ENCODE data around the gene LGI4. TPM values are rescaled to one million over a fixed set of nuclear protein-coding genes. Genes with fewer than 3 reads are reported as not detected.

LGI4 gene
- total and polyA plus RNA-seq, 2 donors (not counting 1 experiment from before 2014, with no cell fraction given): 0.17 to 0.19 TPM

GRCh38 chr19:35083691-35084508 lies 51.0 kb downstream of the LGI4 start:
- TF ChIP-seq CTCF (conservative IDR thresholded peaks at IDR 0.05 in 1 of 2, IDR thresholded peaks at IDR 0.05 in 1 of 2; ENCODE audit: low read depth in 1 of 2, low read length in 2 of 2): no peak
- TF ChIP-seq EZH2 (IDR thresholded peaks at IDR 0.05; ENCODE audit: low read length, missing control alignments): no peak
- no peaks in the 10 kb centered on the region for H3K79me2 ChIP-seq (ENCODE audit: control insufficient read depth, insufficient read depth, low read length)
- H3K9ac ChIP-seq (ENCODE audit: insufficient read depth, low read length): no peak overlapping the region
- no peak overlapping the region for H3K4me2 ChIP-seq (ENCODE audit: extremely low read depth, insufficient read depth, low read length)
- H3K9me3 ChIP-seq (ENCODE audit: control insufficient read depth, insufficient read depth, low read depth, low read length): no peaks in the 10 kb centered on the region
- no peak overlapping the region for H3K27ac ChIP-seq (ENCODE audit: insufficient read depth, low read length)
- no peaks in the 10 kb centered on the region for H3K27me3 ChIP-seq (ENCODE audit: control insufficient read depth, insufficient read depth, low read length)
- DNase-seq (ENCODE audit: low read depth in 2 of 2): no peak
- H3K4me1 ChIP-seq (ENCODE audit: control insufficient read depth, extremely low read depth, insufficient read depth, low read length): peaks cover 3% of the 10 kb centered on the region
- H2AFZ ChIP-seq (ENCODE audit: low read length): no peak overlapping the region
- H3K36me3 ChIP-seq (ENCODE audit: control insufficient read depth, insufficient read depth, low read length): no peaks in the 10 kb centered on the region
- no peak overlapping the region for H3K4me3 ChIP-seq (replicated peaks in 1 of 4; ENCODE audit: control extremely low read depth in 1 of 4, insufficient read depth in 1 of 4, low read depth in 3 of 4, low read length in 4 of 4)
- no peaks in the 10 kb centered on the region for H4K20me1 ChIP-seq (ENCODE audit: control insufficient read depth, extremely low read depth, insufficient read depth, low read length)

- Histone ChIP-seq H3K9ac (ENCODE audit: insufficient read depth, low read length) (no peak overlapping the region), H3K4me1 (ENCODE audit: control insufficient read depth, extremely low read depth, insufficient read depth, low read length) (no peaks in the 10 kb centered on the region), H3K4me2 (ENCODE audit: extremely low read depth, insufficient read depth, low read length) (no peak overlapping the region), H3K9me3 (ENCODE audit: control insufficient read depth, insufficient read depth, low read depth, low read length) (no peaks in the 10 kb centered on the region), H4K20me1 (ENCODE audit: control insufficient read depth, extremely low read depth, insufficient read depth, low read length) (no peaks in the 10 kb centered on the region), H3K4me3 (replicated peaks in 1 of 4; ENCODE audit: control extremely low read depth in 1 of 4, insufficient read depth in 1 of 4, low read depth in 3 of 4, low read length in 4 of 4) (no peak overlapping the region), H3K36me3 (ENCODE audit: control insufficient read depth, insufficient read depth, low read length) (no peaks in the 10 kb centered on the region), H2AFZ (ENCODE audit: low read length) (no peak overlapping the region), H3K27ac (ENCODE audit: insufficient read depth, low read length) (no peak overlapping the region), H3K27me3 (ENCODE audit: control insufficient read depth, insufficient read depth, low read length) (no peaks in the 10 kb centered on the region), H3K79me2 (ENCODE audit: control insufficient read depth, insufficient read depth, low read length) (no peaks in the 10 kb centered on the region)
- TF ChIP-seq CTCF (conservative IDR thresholded peaks at IDR 0.05 in 1 of 2, IDR thresholded peaks at IDR 0.05 in 1 of 2; ENCODE audit: low read depth in 1 of 2, low read length in 2 of 2): no peak
- no peak for TF ChIP-seq EZH2 (IDR thresholded peaks at IDR 0.05; ENCODE audit: low read length, missing control alignments)
- DNase-seq (ENCODE audit: low read depth in 2 of 2): no peak
Measured at GRCh38 chr19:35081201-35081600, 53.7 kb downstream of the LGI4 start.

- Histone ChIP-seq H3K4me3 (replicated peaks in 1 of 4; ENCODE audit: control extremely low read depth in 1 of 4, insufficient read depth in 1 of 4, low read depth in 3 of 4, low read length in 4 of 4) (no peak overlapping the region), H3K27ac (ENCODE audit: insufficient read depth, low read length) (no peak overlapping the region), H3K4me2 (ENCODE audit: extremely low read depth, insufficient read depth, low read length) (no peak overlapping the region), H3K4me1 (ENCODE audit: control insufficient read depth, extremely low read depth, insufficient read depth, low read length) (no peaks in the 10 kb centered on the region), H4K20me1 (ENCODE audit: control insufficient read depth, extremely low read depth, insufficient read depth, low read length) (no peaks in the 10 kb centered on the region), H3K79me2 (ENCODE audit: control insufficient read depth, insufficient read depth, low read length) (no peaks in the 10 kb centered on the region), H2AFZ (ENCODE audit: low read length) (no peak overlapping the region), H3K27me3 (ENCODE audit: control insufficient read depth, insufficient read depth, low read length) (no peaks in the 10 kb centered on the region), H3K9ac (ENCODE audit: insufficient read depth, low read length) (no peak overlapping the region), H3K36me3 (ENCODE audit: control insufficient read depth, insufficient read depth, low read length) (no peaks in the 10 kb centered on the region), H3K9me3 (ENCODE audit: control insufficient read depth, insufficient read depth, low read depth, low read length) (no peaks in the 10 kb centered on the region)
- TF ChIP-seq CTCF (conservative IDR thresholded peaks at IDR 0.05 in 1 of 2, IDR thresholded peaks at IDR 0.05 in 1 of 2; ENCODE audit: low read depth in 1 of 2, low read length in 2 of 2) (no peak), EZH2 (IDR thresholded peaks at IDR 0.05; ENCODE audit: low read length, missing control alignments) (no peak)
- no peak for DNase-seq (ENCODE audit: low read depth in 2 of 2)
Measured at GRCh38 chr19:35080613-35081170, 54.2 kb downstream of the LGI4 start.
